ENCODE results near the gene RTL5.

RTL5 gene

DNA sequence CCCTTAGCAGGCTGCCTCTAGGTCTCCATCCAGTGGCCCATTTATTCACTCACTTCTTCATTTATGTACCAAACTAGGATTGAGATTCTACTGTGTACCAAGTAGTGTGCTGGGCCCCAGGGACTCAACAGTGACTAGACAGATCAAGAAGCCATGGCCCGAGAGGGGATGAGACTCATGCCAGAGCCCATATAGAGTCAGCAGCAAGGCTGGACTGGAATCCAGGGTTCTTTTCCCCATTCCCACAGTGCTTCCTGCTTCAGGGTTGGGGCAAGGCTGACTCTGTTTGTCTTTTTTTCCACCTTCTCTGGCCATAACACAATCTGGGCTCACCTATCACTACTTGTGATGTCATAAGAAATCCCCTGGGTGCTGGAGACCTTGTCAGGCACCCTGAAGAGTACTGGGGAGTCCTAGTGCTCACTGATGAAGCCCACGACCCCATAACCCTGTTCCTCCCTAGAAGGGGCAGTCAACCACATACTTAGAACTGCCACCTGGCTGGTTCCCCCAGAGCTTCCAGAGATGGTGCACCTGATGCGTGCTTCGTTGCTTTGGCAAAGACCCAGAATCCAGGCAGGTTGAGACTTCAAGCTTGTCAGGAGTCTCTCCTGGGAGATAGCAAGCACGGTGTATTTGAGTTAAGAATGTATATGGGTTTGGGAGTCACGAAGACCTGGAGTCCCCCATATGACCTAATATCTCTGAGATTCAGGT is 6.2 kb downstream of the RTL5 start:
- ATAC-seq = no peak
- TF ChIP-seq, protein P1, sequence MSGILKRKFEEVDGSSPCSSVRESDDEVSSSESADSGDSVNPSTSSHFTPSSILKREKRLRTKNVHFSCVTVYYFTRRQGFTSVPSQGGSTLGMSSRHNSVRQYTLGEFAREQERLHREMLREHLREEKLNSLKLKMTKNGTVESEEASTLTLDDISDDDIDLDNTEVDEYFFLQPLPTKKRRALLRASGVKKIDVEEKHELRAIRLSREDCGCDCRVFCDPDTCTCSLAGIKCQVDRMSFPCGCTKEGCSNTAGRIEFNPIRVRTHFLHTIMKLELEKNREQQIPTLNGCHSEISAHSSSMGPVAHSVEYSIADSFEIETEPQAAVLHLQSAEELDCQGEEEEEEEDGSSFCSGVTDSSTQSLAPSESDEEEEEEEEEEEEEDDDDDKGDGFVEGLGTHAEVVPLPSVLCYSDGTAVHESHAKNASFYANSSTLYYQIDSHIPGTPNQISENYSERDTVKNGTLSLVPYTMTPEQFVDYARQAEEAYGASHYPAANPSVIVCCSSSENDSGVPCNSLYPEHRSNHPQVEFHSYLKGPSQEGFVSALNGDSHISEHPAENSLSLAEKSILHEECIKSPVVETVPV (CRISPR knock-in tag; IDR thresholded peaks at IDR 0.05) = no peak

DNA sequence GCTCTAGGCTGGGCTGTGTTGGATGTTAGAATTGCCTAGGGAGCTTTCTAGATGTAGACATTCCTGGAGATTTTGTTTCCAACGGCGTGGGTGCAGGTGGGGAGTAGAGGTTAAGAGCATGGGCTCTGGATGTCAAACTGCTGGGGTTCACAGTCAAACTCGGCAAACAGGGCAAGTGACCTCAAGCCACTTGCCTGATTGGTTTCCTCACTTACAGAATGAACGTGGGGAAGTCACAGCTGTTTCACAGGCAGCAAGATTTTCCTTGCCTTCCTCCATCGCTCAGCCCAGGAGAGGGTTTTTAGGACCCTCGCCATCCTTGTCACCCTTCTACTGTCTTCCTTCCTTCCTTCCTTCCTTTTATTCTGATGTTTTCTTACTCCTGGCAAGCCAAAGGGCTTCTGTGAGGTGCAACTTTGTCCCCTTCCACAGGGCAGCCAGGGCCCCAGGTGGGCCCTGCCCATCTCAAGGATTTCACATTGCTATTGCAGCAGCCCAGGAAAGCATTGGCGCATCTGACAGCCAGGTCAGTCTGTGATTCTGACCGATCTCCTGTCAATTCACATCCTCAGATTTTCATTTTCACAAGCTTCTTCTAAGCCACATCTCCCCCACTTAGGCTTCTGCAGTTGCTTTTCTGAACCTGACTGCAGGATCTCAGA is 7.0 kb downstream of the RTL5 start:
- no peak for ATAC-seq
- TF ChIP-seq CSDC2 (CRISPR knock-in tag; IDR thresholded peaks at IDR 0.05) = no peak
- TF ChIP-seq, protein P2, sequence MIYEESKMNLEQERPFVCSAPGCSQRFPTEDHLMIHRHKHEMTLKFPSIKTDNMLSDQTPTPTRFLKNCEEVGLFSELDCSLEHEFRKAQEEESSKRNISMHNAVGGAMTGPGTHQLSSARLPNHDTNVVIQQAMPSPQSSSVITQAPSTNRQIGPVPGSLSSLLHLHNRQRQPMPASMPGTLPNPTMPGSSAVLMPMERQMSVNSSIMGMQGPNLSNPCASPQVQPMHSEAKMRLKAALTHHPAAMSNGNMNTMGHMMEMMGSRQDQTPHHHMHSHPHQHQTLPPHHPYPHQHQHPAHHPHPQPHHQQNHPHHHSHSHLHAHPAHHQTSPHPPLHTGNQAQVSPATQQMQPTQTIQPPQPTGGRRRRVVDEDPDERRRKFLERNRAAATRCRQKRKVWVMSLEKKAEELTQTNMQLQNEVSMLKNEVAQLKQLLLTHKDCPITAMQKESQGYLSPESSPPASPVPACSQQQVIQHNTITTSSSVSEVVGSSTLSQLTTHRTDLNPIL (CRISPR knock-in tag; IDR thresholded peaks at IDR 0.05; ENCODE audit: low read depth) = no peak
- TF ChIP-seq GLIS3 (CRISPR knock-in tag; IDR thresholded peaks at IDR 0.05) = no peak
- TF ChIP-seq ZFP3 (CRISPR knock-in tag; IDR thresholded peaks at IDR 0.05) = no peak
- no peak for TF ChIP-seq TCF4 (CRISPR knock-in tag; IDR thresholded peaks at IDR 0.05; ENCODE audit: borderline replicate concordance)

DNA sequence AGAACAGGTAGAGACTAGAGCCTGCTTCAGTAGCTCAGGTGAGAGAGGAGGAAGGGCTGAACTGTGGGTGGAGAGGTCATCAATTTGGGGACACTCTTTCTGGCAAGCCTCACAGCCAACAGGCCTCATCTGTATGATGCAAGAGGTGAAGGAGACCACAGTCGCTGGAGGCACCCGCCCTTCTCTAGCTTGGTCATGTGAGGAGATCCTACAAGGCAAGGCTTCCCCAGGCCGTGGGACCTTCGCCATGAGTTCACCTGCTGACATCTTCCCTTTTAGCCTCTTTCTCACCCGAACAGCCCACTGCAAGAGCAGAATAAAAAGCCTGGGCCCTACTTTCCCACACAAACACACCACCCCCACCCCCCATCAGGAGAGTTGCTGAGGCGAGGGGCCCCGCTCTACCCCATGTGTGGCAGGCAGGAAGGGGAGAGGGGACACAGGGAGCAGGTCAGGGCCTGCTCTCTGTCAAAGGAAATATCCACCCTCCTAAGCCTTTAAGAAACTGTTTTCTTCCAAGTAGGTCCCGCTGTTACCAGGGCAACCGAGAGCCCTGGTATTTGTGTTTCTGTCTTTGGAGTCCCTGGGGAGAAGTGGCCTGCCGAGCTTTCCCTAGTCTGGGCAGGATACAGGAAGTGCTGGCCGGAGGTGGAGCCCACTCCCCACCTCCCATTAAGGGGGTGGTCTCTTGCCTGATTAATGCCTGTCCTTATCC is 8.1 kb downstream of the RTL5 start:
- no peak for ATAC-seq
- TF ChIP-seq PPARA (CRISPR knock-in tag; IDR thresholded peaks at IDR 0.05; ENCODE audit: borderline replicate concordance) (no peak), TOX (CRISPR knock-in tag; IDR thresholded peaks at IDR 0.05; ENCODE audit: borderline replicate concordance) (no peak), ZNF565 (CRISPR knock-in tag; conservative IDR thresholded peaks at IDR 0.05; ENCODE audit: low read depth) (no peak), OSR1 (CRISPR knock-in tag; IDR thresholded peaks at IDR 0.05) (no peak), BACH2 (CRISPR knock-in tag; IDR thresholded peaks at IDR 0.05; ENCODE audit: borderline replicate concordance) (no peak), ARNTL (CRISPR knock-in tag; IDR thresholded peaks at IDR 0.05; ENCODE audit: borderline replicate concordance, low read depth) (no peak), TCF4 (CRISPR knock-in tag; IDR thresholded peaks at IDR 0.05; ENCODE audit: borderline replicate concordance) (no peak), RARB (CRISPR knock-in tag; IDR thresholded peaks at IDR 0.05) (no peak), ZFP30 (CRISPR knock-in tag; IDR thresholded peaks at IDR 0.05) (no peak), CSDC2 (CRISPR knock-in tag; IDR thresholded peaks at IDR 0.05) (no peak), ZFP3 (CRISPR knock-in tag; IDR thresholded peaks at IDR 0.05) (no peak)
- TF ChIP-seq, protein P3, sequence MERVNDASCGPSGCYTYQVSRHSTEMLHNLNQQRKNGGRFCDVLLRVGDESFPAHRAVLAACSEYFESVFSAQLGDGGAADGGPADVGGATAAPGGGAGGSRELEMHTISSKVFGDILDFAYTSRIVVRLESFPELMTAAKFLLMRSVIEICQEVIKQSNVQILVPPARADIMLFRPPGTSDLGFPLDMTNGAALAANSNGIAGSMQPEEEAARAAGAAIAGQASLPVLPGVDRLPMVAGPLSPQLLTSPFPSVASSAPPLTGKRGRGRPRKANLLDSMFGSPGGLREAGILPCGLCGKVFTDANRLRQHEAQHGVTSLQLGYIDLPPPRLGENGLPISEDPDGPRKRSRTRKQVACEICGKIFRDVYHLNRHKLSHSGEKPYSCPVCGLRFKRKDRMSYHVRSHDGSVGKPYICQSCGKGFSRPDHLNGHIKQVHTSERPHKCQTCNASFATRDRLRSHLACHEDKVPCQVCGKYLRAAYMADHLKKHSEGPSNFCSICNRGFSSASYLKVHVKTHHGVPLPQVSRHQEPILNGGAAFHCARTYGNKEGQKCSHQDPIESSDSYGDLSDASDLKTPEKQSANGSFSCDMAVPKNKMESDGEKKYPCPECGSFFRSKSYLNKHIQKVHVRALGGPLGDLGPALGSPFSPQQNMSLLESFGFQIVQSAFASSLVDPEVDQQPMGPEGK (CRISPR knock-in tag; IDR thresholded peaks at IDR 0.05; ENCODE audit: borderline replicate concordance) = no peak
- TF ChIP-seq, protein P1 (CRISPR knock-in tag; IDR thresholded peaks at IDR 0.05) = no peak
- TF ChIP-seq, protein P4, sequence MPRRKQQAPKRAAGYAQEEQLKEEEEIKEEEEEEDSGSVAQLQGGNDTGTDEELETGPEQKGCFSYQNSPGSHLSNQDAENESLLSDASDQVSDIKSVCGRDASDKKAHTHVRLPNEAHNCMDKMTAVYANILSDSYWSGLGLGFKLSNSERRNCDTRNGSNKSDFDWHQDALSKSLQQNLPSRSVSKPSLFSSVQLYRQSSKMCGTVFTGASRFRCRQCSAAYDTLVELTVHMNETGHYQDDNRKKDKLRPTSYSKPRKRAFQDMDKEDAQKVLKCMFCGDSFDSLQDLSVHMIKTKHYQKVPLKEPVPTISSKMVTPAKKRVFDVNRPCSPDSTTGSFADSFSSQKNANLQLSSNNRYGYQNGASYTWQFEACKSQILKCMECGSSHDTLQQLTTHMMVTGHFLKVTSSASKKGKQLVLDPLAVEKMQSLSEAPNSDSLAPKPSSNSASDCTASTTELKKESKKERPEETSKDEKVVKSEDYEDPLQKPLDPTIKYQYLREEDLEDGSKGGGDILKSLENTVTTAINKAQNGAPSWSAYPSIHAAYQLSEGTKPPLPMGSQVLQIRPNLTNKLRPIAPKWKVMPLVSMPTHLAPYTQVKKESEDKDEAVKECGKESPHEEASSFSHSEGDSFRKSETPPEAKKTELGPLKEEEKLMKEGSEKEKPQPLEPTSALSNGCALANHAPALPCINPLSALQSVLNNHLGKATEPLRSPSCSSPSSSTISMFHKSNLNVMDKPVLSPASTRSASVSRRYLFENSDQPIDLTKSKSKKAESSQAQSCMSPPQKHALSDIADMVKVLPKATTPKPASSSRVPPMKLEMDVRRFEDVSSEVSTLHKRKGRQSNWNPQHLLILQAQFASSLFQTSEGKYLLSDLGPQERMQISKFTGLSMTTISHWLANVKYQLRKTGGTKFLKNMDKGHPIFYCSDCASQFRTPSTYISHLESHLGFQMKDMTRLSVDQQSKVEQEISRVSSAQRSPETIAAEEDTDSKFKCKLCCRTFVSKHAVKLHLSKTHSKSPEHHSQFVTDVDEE (CRISPR knock-in tag; IDR thresholded peaks at IDR 0.05) = no peak
- TF ChIP-seq, protein P2 (CRISPR knock-in tag; IDR thresholded peaks at IDR 0.05; ENCODE audit: low read depth) = no peak
